ENCODE measurements around the gene UGT1A9.

DNA sequence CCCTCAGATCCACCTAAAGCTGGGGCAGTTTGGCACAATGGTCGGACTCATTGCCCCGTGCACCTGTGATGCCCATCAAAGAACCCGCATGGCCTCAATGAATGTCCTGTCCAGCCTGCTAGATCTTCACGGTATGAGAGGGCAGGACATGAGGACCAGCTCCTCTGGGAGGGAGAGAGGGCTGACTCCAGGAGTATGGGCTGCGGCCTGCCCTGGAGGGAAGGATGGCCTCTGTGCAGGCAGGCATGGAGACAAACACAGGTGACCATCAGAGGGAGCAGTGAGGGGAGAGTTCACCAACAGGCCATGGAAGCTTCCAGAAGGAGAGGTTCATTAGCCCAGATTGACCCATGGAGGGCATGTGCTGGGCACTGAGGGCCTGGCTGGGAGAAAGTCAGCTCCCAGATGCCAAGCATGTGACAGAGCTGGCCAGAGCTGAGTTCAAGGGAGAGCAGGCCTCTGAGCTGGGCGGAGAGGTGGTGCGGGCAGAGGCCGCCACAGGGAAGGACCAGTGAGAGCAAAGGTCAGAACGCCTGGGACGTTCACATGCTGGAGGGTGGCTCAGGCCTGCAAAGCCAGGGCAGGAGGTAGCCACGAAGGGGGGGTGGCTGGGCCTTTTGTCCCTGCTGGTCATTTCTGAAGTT, 146.4 kb downstream of the UGT1A9 start:
- TF ChIP-seq POLR2A (IDR thresholded peaks at IDR 0.05) (no peak), POLR2AphosphoS5 (IDR thresholded peaks at IDR 0.05; ENCODE audit: insufficient read depth in 1 of 2, low read depth in 1 of 2) (no peak)
- TF ChIP-seq, protein P1, sequence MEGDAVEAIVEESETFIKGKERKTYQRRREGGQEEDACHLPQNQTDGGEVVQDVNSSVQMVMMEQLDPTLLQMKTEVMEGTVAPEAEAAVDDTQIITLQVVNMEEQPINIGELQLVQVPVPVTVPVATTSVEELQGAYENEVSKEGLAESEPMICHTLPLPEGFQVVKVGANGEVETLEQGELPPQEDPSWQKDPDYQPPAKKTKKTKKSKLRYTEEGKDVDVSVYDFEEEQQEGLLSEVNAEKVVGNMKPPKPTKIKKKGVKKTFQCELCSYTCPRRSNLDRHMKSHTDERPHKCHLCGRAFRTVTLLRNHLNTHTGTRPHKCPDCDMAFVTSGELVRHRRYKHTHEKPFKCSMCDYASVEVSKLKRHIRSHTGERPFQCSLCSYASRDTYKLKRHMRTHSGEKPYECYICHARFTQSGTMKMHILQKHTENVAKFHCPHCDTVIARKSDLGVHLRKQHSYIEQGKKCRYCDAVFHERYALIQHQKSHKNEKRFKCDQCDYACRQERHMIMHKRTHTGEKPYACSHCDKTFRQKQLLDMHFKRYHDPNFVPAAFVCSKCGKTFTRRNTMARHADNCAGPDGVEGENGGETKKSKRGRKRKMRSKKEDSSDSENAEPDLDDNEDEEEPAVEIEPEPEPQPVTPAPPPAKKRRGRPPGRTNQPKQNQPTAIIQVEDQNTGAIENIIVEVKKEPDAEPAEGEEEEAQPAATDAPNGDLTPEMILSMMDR (IDR thresholded peaks at IDR 0.05) = no peak

All from vagina (tissue), 2 donors.